Fibroblast of skin of right quadriceps (primary cell): Measurements from ENCODE around the gene NLRC5.
A peak's percentile ranks its signal among the peaks of the same experiment; 100 is the strongest.

ENCODE experiments used
- DNase-seq: peaks from one replicate; pipeline ENCODE4 v3.0.0-alpha.2; 2013

The NLRC5 gene

DNA sequence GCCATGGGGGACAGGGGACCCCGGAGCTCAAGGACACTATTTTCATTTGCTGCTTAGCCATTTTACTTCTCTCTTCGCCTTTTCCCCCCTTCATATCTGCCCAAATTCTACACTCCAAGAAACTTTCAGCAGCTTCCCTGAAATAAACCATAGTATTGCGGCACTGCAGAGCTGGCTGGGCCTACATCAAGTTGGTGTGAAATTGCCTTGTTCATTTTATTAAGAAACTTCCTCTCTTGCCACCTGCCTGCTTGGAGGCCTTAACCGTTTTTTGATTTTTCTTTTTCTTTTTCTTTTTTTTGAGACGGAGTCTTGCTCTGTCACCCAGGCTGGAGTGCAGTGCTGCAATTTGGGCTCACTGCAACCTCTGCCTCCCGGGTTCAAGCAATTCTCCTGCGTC is 95.6 kb downstream of the NLRC5 start:
- DNase-seq = no peak

DNA sequence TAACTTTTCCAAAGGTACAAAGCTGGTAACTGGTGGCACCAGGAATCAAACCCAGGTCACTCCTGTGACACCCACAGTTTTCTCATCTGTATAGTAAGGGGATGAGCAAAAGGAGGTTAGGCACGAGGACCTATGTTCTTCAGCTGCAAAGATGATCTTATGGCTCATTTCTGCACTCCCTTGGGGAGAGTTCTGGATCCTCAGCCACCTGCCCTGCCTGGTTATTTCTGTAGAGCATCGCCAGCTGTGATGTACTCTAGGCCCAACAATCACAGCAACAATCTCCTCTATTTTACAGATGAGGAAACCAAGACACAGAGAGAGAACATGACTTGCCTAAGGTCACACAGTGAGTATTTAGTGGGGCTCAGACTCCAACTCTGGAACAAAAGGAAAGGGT is 97.6 kb downstream of the NLRC5 start:
- no peak for DNase-seq

DNA sequence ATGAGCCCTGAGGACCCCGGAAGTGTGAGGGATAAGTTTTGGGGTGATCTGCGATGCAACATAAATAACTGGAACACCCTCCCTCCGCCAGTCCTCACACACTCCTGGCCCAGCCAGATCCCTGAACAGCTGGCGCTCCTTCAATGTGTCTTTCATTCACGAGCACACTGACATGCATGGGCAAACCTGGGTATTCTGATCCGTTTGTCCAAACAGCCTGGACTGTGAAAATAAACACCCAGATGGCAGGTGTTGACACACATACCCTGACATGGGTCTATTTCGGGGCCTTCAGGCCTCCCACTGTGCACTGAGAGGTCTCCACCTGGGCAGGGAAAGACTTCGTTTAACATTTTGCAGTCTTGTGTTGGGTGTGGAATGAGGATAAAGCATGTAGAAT is 100.0 kb downstream of the NLRC5 start:
- DNase-seq = no peak

DNA sequence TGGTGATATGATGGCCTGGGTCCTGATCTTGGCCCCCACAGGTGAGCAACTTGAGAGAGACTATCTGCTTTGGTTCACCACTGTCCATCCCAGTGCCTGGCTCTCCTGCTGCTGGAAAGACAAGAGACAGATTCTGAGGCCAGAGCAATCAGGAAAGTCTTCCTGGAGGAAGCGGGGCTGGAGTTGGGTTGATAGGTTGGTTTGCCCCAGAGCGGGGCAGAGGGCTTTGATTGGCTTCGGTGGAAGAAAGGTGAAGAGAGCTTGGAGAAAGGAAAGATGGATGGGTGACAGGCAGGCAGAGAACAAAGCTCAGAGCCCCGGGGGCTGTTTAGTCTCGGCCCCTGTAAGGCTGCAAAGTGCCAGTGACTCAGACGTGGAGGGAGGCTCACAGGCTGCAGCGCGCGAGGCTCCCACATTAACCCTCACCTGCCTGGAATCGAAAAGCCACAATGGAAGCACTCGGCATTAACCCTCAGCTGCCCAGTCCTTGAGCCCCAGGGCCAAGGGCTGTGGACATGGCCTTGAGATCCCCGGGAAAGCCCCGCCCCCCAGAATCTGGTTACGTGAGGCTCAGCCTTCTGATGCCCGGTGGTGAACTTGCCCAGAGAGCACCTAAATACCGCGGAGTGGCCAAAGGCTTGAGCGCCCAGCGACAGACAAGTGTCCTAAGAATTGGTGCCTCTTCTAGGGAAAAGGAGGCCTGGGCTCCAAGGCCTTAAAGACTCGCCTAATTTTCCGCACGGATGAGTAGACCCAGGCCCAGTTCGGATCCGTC is 102.0 kb downstream of the NLRC5 start:
- DNase-seq = peak; percentile 45

DNA sequence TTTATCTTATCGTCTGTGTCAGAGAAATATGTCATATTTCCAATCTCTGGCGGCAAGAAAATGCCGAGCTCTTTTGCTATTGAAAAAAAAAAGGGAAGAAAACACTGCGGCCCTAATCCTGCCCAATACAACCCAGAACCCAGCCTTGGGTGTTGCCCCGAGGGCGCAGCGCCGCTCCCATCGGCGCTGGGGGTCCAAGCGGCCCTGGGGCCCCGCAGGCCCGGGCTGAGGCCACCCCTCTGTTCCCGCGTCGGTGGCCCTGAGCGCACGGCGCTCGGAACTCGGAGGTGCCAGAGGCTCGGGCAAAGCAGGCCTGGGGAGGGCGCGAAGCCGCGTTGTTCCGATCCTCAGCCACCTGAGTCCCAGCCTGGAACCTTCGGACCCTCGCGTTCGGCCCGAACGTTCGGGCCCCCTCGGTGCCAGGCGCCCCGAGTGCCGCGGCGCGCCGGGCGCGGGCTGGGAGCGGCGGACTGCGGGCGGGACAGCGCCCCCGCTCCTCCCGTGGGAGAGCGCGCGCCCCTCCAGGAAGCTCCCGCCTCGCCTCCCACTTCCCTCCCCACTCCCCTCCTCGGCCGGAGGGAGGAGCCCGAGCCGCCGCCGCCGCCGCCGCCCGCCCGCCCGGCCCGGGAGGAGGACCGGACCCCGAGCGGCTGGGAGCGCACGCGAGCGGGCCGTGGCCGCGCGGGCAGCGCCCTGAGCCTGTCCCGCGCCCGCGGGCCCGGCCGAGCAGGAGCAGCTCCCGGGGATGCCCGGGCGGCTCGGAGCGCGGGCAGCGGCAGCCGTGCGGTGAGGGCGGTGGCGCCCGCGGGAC is 102.8 kb downstream of the NLRC5 start, which contains the start of gene CPNE2:
Gene CPNE2 (plus strand): TSS at position 609 of the 811 bp plus-strand sequence. CDS start 18,160 bp downstream, outside the sequence.
- peak; percentile 62 for DNase-seq

DNA sequence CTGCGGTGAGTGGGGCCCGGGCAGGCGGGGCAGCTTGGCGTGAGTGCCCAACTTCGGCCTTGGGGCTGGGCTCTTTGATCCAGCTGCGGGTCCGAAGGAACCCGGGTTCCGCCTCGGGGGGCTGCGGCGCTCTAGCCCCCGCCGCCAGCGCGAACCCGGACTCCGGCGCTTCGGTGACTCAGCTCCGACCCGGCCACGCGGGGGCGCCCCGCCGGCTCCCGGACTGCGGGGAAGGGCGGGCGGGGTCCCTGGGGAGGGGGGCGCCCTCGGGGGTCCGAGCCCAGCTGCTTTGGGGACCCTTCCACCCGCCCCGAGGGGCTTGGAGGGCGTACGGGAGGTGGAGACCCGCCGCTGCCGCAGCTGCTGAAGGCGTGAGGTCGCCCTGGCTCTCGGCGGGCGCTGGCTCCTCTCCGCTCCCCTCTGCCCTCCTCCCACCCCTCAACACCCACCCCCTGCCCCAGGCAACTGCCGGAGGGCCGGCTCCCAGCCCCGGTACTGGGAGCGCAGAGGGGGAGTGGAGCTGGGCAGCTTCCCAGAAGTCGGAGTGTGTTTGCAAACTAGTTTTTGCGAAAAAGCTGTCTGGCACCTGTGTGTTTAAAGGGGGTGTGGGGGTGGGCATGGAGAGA is 103.5 kb downstream of the NLRC5 start:
- no peak for DNase-seq

DNA sequence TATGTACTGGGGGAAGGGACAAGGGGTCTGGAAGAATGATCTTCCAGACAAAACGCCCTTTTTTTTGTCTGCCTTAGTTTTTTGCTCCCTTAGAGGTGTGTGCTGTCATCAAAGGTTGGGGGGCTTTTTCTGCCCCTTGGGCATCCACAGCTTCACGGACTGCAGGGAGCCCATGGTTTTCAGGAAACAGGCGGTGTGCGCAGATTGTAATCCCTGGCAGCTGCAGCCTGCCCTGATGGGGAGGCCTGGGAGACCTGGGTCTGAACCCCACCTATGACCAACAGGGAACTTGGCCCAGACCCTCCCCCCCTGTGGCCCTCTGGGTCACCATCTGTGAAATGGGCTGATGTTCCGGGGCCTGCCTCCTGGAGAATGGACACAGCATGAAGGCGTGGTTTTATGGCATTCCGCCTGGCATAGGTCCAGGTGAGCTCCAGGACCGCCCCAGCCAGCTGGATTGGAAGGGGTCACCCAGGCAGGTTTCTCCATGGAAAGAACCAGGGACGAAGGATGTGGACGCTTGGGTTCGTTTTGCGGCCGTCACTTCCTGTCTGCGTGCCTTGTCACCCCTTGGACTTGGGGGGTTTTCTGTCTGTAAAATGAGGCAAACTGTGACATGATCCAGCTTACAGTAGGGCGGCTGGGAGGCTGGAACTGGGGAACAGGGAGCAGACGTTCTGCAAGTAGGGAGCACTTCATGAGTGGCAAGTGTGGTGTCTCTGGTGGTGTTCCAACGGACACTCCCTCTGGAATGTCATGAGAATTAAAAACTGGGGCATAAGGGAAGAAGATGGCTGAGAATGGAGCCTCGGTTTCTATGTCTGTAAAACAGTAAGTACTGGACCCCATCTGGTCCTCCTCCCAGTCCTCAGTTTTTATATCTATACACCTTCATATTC is 104.6 kb downstream of the NLRC5 start:
- DNase-seq = no peak

DNA sequence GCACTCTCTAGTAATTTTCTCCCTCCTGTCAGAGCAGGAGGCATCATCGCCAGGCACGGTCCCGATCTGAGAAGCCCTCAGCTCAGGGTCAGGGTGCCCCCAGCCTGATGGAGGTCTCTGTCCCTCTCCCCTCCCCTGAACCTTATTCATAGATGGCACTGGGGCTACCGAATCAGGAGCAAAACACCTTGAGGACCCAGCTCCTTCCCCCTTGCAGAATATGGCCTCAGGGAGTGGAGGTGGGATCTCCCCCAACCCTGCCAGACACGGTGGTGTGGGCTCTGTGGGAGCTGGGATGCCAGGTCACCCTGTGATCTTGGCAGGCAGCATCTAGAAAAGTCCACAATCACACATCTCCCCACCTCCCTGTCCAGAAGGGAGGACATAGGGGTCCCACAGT is 105.6 kb downstream of the NLRC5 start:
- no peak for DNase-seq

DNA sequence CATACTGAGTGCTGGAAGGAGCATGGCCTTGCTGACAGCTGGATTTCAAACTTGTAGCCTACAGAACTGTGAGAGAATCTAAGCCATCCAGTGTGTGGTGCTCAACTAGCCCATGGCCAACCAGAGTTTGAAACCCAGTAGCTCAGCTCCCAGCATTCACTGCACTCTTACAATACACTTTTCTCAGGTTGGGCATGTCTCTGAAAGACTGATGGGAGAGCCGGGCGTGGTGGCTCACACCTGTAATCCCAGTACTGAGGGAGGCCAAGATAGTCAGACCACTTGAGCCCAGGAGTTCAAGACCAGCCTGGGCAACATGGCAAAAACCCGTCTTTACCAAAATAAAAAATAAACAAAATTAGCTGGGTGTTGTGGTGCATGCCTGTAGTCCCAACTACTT is 106.8 kb downstream of the NLRC5 start:
- DNase-seq = no peak

DNA sequence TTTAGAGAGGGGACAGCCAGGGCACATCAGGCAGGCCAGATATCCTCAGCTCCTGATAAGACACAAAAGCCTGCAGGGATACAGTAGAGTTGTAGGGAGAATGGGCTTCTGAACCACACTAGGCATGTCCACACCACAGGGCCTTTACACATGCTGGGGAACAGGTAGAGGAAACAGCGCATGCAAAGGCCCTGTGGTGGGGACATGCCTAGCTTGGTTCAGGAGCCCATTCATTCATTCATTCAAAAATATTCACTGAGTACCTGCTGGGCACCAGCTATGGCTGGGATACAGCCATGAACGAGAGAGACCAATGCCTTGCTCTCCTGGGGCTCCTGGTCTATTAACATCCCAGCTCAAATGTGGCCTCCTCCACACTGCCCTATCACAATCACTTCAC is 107.4 kb downstream of the NLRC5 start:
- no peak for DNase-seq

DNA sequence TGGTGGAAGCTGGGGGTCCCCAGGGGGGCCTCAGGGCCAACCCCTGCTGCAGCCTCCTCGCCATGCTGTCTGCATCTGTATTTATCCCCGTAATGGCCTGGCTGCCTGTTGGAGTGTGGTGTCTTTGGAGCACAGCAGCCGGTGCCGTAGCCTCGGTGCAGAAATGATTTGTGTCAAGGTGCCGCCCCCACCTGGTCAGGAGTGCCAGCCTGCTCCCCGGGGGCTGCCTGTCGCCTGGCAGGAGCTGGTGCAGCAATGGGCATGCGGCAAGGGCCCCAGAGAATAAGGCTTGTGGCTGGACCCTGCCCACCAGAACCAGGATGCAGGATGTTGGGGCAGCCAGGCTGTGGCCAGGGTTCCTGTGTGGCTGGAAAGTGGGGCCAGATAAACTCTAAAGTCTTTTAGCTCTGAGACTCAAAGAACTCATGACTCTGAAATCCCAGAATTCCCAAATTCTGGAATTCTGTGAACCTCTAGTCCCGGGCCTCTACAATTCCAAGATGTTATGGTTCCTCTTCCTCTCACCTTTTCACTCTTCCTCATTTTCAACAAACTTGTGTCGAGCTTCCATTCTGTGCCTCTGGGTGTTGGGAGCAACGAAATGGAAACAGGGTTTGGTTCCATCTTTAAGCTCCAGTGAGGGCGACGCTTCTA is 109.0 kb downstream of the NLRC5 start:
- no peak for DNase-seq

DNA sequence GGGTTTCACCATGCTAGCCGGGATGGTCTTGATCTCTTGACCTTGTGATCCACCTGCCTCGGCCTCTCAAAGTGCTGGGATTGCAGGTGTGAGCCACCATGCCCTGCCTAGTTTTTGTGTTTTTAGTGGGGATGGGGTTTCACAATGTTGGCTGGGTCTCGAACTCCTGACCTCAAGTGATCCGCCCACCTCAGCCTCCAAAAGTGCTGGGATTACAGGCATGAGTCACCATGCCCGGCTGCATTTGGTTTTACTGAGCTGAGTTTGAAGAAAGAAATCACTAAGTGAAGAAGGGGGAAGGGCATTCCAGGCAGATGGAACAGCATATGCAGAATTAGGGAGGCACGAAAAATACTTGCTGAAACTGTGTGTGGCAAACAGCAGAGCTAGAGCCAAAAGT is 110.6 kb downstream of the NLRC5 start:
- DNase-seq = peak; percentile 67

DNA sequence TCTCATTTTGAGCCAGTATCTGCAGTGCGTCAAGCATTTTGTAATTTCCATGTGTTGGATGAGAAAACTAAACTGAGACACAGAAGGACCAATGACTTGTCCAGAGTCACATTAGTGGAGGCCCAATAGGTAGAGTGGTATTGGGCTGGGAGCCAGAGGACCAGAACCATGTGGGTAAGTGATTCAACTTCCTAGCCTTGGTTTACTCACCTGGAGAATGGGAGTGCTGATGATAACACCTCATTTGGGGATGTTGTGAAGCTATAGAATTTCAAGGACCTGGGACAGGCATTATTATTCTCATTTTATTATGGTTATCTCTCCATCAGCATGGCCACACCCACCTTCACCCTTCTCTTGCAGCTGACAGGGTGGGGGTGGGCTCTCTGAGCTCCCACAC is 111.1 kb downstream of the NLRC5 start:
- DNase-seq = no peak

DNA sequence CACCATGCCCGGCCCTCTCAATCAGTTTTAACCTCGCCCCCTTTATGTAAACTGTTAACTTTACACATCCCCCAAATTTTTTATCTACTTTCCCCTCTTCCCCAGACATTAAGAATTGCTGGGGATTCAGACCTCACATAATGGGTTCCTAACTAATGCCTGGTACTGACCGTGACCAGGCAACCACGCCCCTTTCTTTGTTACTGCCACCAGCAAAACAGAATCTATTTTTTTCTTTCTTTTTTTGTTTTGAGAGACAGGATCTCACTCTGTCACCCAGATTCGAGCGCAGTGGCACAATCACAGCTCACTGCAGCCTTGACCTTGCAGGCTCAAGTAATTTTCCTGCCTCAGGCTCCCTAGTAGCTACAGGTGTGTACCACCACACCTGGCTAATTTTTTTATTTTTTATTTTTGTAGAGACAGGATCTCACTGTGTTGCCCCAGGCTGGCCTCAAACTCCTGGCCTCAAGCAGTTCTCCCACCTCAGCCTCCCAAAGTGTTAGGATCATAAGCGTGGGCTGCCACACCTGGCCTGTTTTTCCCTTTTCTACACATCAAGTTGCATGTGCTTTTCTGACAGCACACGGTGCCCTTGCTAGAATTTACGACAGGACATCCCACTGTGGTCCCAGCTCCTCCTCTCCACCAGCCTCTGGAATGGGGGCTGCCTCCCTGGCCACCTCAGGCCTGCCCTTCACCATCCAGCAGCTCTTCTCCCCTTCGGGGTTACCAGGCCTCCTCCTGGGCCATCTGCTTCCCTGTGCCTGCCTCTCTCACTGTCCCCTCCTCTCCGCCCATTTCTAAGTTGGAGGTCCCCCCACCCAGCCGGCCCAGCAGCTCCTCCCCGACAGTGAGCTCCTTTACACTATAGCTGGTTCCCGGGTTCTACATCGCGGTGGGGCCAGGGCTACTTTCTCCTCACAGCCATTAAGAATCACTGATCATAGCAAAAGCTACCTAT is 113.8 kb downstream of the NLRC5 start:
- DNase-seq = no peak

DNA sequence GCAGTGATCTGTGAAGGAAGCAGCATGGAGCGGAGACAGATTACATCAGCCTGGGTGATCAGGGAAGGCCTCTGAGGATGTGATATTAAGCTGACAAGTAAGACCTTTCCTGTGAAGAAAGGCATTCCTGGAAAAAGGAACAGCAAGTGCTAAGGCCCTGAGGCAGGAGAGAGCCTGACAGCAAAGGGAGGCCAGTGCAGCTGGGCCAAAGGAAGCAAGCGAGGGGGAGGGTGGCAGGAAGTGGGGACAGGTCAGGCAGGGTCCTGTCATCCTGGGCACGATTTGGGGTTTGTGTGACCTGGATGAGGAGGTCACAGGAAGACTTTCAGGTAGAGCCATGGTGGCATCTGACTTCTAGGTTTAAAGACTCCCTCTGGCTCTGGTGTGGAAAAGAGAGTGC is 115.3 kb downstream of the NLRC5 start:
- DNase-seq = no peak

DNA sequence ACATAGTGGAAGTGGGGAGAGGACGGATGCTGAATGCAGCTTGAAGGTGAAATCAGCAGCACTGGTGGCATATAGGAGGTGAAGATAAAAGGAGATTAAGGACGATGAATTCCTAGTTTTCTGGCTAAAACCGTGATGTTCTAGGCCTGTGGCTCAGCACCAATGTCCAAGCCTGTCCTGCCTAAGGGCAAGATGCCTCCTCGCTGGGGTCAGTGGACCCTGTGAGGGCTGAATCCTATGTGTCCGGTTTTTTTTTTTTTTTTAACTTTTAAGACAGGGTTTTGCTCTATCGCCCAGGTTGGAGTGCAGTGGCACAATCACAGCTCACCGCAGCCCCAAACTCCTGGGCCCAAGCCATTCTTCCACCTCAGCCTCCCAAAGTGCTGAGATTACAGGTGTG is 115.8 kb downstream of the NLRC5 start:
- no peak for DNase-seq

DNA sequence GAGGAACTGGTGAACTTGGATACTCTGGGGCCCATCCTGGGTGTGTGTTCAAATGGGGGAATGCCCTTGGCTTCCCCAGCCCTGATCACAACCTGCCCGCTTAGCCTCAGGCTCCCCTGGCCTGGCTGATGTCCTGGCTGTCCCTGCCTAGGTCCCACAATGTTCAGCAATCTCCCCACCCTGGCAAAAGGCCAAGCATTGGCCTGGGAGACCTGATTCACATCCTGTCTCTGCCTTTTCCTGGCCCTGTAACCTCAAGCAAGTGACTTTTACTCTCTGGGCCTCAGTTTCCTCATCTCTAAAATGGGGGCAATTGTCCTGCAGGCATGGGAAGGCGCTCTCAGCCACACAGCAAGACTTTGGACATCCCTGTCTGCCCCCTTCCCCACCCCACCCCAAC is 117.4 kb downstream of the NLRC5 start:
- DNase-seq = no peak

DNA sequence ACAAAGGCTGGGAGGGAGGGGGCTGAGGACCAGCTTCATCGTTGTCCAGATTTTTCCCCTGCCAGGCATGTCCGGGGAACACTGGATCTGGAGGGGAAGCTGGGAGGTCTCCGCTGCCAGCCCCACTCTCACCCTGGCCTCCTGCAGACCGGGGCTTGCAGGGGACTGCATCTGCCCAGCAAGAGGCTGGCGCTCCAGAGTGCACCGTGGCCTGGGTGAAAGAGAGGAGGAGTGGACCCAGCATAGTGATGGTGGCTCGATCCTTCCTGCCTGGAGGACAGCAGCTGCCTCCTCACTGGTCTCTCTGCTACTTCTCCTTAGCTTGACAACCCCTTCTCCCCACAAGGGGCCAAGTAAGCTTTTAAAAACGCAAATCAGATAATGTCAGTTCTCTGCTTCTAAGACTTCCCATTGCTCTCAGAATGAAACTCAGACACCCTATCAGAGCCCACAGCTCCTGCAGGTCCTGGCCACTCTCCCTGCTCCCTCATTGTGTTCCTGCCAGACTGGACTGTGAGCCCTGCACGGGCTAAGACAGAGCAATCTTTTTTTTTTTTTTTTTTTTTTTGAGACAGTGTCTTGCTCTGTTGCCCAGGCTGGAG is 118.1 kb downstream of the NLRC5 start:
- no peak for DNase-seq

DNA sequence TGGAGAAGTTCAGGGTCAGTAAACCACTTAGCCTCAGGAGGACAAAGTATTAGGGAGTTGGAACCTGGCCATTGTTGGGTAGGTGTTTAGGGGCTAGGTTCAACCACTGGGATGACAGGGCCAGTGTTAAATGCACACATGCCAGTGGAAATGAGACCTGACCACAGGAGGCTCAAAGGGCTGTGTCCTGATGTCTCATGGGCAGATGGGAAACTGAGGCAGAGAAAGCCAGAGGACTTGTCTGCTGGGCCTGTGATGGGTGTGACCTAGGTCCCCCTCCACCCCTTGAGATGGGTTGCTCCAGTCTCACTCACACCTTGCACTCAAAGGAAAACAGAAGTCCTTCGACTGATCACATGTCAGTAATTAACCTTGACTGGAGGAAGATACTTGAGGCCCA is 119.1 kb downstream of the NLRC5 start:
- no peak for DNase-seq
